Fibroblast of skin of back (primary cell): ENCODE results near the gene AK5.
A peak's percentile ranks its signal among the peaks of the same experiment; 100 is the strongest.

Experiments
- DNase-seq: peaks from one replicate; pipeline ENCODE4 v3.0.0-alpha.2; 2013

The AK5 gene

DNA sequence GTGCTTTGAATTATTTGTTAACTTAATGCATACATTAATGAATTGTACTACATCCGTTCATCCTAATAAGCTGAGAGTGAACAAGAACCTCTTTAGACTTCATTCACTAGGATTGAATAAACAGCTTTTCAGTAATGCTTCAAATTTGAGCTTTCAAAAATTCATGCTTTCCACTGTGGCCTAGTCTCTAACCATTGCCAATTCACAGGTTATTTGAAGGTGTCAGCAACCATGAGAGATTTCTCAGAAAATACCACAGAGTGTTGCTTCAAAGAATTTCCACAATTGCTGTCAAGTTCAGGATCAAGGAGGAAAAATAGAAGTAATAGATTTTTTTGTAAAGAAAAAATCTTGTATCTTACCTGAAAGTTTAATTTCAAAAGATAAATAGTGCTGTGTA, 72.7 kb downstream of the AK5 start:
- no peak for DNase-seq

DNA sequence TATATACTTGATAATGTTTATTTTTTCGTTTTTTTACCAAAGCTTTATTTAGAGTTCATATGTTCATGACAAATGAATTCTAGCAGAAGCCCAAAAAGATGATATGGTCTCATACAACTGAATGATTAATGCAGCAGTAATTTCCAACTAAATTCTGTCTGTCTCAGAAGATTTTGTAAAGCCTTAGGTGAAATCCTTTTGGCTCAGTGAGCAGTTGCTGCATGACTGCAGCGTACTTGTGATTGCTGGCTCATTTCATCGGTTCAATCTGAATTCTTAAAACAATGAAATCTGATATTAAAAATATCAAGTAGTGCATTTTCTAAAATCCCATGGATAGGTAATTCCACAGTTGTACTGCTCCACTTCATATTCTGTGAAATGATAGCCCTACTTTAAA, 73.2 kb downstream of the AK5 start:
- no peak for DNase-seq

DNA sequence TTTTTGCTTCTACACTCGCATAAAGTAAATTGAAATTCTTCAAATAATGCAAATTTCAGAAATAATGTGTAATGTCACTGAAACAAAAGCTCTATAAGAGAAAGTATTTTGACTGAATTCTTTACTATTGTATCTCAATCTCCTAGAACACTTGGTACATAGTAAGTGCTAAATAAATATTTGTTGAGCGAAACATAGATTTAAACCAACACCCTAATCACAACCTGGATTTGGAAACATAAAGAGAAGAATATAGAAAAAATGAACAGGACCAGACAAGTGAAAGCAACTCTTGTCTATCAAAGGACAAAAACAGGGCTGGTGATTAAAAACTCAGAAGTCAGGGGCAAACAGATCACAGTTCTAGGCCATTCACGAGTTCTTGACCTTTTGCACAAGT, 74.3 kb downstream of the AK5 start:
- no peak for DNase-seq

DNA sequence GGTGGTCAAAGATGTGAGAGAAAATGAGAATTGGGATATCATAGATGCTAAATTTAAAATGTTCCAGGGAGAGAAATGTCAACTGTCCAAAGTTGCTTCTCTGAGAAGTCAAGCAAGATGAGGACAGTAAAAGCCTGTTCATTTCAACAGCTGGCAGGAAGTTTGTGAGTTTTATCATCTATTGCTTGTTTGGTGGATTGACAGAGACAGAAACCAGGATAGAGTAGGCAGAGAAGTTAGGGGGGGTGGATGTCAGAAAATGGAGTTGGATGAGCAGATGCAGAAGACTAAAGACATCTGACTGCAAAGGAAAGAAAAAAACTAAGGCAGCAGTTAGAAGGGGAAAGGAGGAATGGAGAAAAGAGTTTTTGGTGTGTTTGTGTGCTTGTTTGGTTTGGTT, 78.4 kb downstream of the AK5 start:
- no peak for DNase-seq

- DNase-seq, result no peak
Observed at GRCh38 chr1:77361621-77362020, 79.8 kb downstream of the AK5 start.

DNA sequence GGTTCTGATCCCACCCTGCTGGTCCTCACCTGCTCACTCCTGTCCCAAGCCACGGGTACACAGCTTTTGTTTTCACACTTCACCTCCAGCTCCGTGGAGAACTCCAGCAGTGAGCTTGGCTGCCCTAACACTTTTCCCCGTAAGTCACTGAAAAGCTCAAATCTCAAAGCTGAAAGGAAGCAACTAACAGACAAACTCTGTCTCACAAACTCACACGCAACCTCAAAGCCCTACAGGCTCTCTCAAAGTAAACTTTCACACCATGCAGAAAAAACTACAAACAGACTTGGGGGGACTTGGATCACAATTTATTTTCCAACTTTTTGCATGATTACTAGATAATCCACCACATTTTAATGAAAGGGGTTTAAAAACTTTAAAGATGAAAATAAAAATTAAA, 88.3 kb downstream of the AK5 start:
- DNase-seq, result no peak

- peak; percentile 97 for DNase-seq
Observed at GRCh38 chr1:77370583-77371306, 88.9 kb downstream of the AK5 start.

GRCh38 chr1:77371396-77371795, 89.6 kb downstream of the AK5 start:
- DNase-seq, result no peak

DNA sequence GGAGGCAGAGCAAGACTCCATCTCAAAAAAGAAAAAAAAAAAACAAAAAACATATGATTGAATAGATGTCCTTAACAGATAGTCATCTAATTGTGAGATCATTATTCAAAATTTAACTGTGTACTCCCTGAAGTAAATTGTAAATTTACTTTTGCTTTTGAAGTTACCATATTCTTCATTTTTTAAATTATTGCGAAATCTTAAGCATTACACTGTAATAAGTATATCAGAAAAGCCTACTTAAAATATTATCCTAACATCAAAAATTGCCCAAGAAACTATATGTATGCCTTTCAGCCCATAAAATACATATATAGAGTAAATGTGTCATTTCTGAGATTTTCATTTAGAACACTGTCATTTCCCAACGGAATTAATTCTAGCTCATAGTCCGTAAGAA, 91.9 kb downstream of the AK5 start:
- DNase-seq, result no peak

DNA sequence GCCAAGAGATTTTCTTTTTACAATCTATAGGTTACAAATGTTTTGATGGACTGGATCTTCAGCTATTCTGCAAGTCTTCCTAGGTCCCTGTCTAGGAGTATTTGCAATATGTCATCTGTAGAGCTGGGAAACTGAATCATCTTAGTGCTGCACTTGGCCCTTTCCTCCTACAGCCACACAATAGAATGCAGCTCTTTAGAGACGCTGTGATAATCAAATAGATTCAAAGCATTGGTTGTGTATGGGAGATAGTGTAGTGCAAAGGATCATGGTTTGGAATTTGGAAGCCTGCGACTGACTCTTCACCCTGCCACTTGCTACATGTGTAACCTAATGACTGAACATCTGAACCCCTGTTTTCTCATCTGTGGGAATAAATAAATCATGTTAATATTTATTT, 93.7 kb downstream of the AK5 start:
- no peak for DNase-seq

GRCh38 chr1:77375990-77376389, 94.2 kb downstream of the AK5 start:
- DNase-seq, result no peak

- DNase-seq, result no peak
Observed at GRCh38 chr1:77378723-77379535, 97.1 kb downstream of the AK5 start.

GRCh38 chr1:77382366-77382765, 100.5 kb downstream of the AK5 start:
- DNase-seq, result peak; percentile 65

- no peak for DNase-seq
Observed at GRCh38 chr1:77383236-77383635, 101.4 kb downstream of the AK5 start.

DNA sequence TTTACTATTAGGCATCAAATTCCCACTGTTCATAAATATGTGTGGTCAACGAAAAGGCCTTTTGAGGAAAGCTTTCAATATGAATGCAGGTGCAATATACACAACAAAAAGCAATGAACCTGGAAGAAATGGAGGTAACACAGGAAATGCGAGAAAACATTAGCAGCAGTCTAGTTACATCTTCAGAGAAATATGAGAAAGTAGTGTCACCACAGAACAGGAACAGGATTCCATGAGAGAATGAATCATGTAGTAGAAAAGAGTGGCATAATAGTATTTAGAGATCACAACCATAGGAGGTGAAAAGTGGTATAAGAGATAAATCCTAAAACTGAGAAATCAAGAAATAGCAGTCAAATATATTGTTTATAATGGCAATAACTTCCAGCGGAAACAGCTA, 103.7 kb downstream of the AK5 start:
- DNase-seq, result peak; percentile 56

- DNase-seq, result no peak
Observed at GRCh38 chr1:77386276-77386675, 104.5 kb downstream of the AK5 start.

GRCh38 chr1:77387553-77387952, 105.7 kb downstream of the AK5 start:
- no peak for DNase-seq

GRCh38 chr1:77388661-77389060, 106.8 kb downstream of the AK5 start:
- no peak for DNase-seq

DNA sequence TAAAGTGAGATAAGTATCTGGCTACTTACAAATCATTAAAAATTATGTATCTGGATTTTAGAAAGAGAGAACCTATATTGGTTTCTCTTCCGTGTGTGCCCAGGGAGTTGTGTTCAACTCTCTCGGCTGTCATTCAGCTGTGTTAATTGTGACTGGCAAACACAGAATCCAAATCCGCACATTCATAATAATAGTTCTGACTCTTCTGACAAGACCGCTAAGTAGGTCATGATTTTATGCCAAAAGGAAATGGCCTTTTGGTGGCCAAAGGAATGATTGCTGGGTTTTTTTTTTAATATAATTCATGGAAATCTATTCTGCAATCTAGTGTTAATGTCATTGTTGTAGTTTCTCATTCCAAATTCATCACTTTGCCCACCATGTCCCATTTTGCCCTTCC, 110.7 kb downstream of the AK5 start:
- no peak for DNase-seq

- DNase-seq, result peak; percentile 94
Observed at GRCh38 chr1:77394166-77394565, 112.3 kb downstream of the AK5 start.

- DNase-seq, result no peak
Observed at GRCh38 chr1:77395051-77395450, 113.2 kb downstream of the AK5 start.

DNA sequence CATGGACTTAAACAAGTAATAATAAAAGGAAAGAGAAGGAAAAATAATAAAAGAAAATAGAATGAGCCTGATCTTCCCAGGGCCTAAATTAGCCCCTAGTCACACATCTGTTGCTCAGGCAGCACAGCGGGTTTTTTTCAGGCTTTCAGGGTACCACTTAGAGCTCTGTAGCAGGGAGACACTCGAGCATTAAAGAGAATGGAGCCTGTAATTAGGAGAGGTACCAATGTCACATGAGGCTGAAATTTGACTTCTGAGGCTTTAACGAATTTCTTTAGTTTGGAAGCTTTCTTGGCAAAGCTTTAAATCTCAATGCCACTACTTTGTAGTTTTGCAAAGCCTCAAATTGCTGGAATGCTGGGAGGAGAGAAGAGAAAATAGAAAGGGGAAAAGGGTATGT, 116.3 kb downstream of the AK5 start:
- peak; percentile 41 for DNase-seq

DNA sequence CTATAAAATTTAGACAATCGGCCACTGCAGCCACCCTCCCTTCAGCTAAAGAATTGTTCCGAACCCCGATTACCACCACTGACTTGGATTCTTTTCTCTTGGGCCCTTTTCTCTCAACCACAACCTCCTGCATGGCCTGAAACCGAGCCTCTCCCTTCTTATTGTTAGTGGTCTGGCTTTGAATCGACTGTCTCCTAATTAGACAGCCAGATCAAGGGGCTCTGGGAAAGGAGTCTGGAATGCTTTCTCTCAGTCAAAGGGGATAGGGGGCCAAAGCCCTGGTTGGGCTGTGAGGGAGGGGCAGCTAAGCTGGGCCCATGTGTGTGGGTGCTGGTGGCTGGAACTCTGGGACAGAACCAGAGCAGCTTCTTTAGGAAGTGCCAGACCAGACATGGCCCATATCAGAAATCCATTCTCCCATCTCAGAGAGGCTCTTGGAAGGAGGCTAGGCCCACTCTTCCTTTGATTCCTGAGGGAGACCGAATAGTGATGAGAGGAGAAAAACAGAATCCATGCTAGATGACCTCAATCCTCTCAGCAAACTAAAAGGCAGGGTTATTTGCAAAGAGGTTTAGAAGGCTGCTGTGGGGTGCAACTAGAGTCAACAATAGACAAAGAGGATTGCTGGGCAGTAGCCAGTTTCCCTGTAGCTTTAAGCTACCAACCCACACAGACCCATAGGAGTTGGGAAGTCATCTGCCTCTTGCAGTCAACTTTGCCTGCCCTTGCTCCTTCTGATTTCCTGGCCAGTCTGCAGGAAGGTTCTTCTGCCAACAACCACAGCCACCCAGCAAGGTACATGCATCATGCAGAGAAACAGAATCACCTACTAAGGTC, 117.6 kb downstream of the AK5 start:
- DNase-seq, result no peak
